ENCODE data around the gene MEMO1.
"Not testable (repeated sequence)": the region's sequence is repeated elsewhere in the genome, so short reads cannot be mapped to it uniquely, and the experiment has no call there.

DNA sequence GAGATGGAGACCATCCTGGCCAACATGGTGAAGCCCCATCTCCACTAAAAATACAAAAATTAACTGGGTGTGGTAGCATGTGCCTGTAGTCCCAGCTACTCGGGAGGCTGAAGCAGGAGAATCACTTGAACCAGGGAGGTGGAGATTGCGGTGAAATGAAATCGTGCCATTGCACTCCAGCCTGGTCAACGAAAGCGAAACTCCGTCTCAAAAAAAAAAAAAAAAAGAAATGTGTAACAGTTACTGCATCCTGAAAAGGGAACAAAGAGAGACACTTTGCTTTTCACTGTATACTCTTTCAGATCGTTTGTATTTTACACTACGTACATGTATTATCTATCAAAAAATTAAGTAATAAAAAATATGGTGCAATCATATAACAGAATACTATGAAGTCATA is 53.9 kb downstream of the MEMO1 start:
- not testable (repeated sequence) for TF ChIP-seq SNAI2 (CRISPR knock-in tag; IDR thresholded peaks at IDR 0.05); RARB (CRISPR knock-in tag; IDR thresholded peaks at IDR 0.05); BACH2 (CRISPR knock-in tag; IDR thresholded peaks at IDR 0.05; ENCODE audit: borderline replicate concordance); ARNTL (CRISPR knock-in tag; IDR thresholded peaks at IDR 0.05; ENCODE audit: borderline replicate concordance, low read depth); PPARA (CRISPR knock-in tag; IDR thresholded peaks at IDR 0.05; ENCODE audit: borderline replicate concordance)
- TF ChIP-seq, protein P1, sequence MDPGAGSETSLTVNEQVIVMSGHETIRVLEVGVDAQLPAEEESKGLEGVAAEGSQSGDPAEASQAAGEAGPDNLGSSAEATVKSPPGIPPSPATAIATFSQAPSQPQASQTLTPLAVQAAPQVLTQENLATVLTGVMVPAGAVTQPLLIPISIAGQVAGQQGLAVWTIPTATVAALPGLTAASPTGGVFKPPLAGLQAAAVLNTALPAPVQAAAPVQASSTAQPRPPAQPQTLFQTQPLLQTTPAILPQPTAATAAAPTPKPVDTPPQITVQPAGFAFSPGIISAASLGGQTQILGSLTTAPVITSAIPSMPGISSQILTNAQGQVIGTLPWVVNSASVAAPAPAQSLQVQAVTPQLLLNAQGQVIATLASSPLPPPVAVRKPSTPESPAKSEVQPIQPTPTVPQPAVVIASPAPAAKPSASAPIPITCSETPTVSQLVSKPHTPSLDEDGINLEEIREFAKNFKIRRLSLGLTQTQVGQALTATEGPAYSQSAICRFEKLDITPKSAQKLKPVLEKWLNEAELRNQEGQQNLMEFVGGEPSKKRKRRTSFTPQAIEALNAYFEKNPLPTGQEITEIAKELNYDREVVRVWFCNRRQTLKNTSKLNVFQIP (CRISPR knock-in tag; IDR thresholded peaks at IDR 0.05; ENCODE audit: borderline replicate concordance, low read depth): not testable (repeated sequence)
- TF ChIP-seq, protein P2, sequence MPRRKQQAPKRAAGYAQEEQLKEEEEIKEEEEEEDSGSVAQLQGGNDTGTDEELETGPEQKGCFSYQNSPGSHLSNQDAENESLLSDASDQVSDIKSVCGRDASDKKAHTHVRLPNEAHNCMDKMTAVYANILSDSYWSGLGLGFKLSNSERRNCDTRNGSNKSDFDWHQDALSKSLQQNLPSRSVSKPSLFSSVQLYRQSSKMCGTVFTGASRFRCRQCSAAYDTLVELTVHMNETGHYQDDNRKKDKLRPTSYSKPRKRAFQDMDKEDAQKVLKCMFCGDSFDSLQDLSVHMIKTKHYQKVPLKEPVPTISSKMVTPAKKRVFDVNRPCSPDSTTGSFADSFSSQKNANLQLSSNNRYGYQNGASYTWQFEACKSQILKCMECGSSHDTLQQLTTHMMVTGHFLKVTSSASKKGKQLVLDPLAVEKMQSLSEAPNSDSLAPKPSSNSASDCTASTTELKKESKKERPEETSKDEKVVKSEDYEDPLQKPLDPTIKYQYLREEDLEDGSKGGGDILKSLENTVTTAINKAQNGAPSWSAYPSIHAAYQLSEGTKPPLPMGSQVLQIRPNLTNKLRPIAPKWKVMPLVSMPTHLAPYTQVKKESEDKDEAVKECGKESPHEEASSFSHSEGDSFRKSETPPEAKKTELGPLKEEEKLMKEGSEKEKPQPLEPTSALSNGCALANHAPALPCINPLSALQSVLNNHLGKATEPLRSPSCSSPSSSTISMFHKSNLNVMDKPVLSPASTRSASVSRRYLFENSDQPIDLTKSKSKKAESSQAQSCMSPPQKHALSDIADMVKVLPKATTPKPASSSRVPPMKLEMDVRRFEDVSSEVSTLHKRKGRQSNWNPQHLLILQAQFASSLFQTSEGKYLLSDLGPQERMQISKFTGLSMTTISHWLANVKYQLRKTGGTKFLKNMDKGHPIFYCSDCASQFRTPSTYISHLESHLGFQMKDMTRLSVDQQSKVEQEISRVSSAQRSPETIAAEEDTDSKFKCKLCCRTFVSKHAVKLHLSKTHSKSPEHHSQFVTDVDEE (CRISPR knock-in tag; IDR thresholded peaks at IDR 0.05): not testable (repeated sequence)
- TF ChIP-seq, protein P3, sequence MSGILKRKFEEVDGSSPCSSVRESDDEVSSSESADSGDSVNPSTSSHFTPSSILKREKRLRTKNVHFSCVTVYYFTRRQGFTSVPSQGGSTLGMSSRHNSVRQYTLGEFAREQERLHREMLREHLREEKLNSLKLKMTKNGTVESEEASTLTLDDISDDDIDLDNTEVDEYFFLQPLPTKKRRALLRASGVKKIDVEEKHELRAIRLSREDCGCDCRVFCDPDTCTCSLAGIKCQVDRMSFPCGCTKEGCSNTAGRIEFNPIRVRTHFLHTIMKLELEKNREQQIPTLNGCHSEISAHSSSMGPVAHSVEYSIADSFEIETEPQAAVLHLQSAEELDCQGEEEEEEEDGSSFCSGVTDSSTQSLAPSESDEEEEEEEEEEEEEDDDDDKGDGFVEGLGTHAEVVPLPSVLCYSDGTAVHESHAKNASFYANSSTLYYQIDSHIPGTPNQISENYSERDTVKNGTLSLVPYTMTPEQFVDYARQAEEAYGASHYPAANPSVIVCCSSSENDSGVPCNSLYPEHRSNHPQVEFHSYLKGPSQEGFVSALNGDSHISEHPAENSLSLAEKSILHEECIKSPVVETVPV (CRISPR knock-in tag; IDR thresholded peaks at IDR 0.05): not testable (repeated sequence)
